ENCODE measurements around the gene ARHGEF25. TPM values are rescaled to one million over a fixed set of nuclear protein-coding genes. Genes with fewer than 3 reads are reported as not detected.
A peak's percentile ranks its signal among the peaks of the same experiment; 100 is the strongest.

The ARHGEF25 gene
- total and polyA plus RNA-seq, 2 of the 4 experiments (the other 2 are of a cell fraction), result 6.3 to 17.9 TPM

DNA sequence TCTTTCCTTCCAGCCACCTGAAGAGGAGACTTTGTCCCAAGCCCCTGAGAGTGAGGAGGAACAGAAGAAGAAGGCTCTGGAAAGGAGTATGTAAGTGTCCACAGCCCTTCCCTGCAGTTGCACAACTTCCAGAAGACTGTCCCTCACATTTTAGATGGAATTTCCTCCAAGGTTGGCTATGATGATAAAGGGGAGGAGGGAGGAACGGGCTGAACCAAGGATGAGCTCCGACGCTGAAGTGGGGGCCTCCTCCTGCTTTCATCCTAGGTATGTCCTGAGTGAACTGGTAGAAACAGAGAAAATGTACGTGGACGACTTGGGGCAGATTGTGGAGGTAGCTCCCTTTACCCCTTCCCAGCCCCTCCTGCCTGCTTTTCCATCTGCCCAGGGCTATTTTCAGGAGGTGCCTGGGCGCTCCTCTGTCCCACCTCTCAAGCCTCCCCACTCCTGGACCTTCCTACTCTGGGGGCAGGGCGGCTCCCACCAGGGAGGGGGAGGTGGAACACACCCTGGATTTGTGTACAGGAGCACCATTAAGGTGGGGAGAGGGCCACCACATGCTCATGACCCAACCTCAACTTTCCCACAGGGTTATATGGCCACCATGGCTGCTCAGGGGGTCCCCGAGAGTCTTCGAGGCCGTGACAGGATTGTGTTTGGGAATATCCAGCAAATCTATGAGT lies 2.3 kb downstream of the ARHGEF25 start:
- H4K8ac ChIP-seq (ENCODE audit: low read depth in 2 of 2, low read length in 2 of 2), result no peak overlapping the region
- ChIA-PET POLR2A (ENCODE audit: unreplicated experiment) (no interaction called here), CTCF (interaction anchor here (0.8 kb wide), 1 partner anchor 19 kb away, joined by 3 read pairs; the partner anchor contains the start of gene B4GALNT1)
- H3K14ac ChIP-seq (replicated peaks; ENCODE audit: low read depth, low read length), result no peak overlapping the region
- no peak overlapping the region for H2AK9ac ChIP-seq (replicated peaks; ENCODE audit: low read depth, low read length, poor library complexity)
- H3K27me3 ChIP-seq (ENCODE audit: control insufficient read depth, insufficient read depth, low read length), result no peaks in the 10 kb centered on the region; the same call in 1 of the 2 replicates
- BruUV-seq (replicated peaks), result no TSS peak
- H3K9me1 ChIP-seq (ENCODE audit: insufficient read depth, low read length), result peaks cover 11% of the 10 kb centered on the region; the same call in 1 of the 2 replicates
- no peak overlapping the region for H2BK15ac ChIP-seq (ENCODE audit: low read depth, low read length)
- H3K9me3 ChIP-seq (ENCODE audit: control insufficient read depth, insufficient read depth, low read length), result no peaks in the 10 kb centered on the region
- intact Hi-C loops (cut with micrococcal nuclease), result no loop called here
- peak overlapping the region; percentile 26 for H2AFZ ChIP-seq (replicated peaks; ENCODE audit: low read length, poor library complexity)
- H3K4me2 ChIP-seq (ENCODE audit: low read depth, low read length), result no peak overlapping the region
- H2BK20ac ChIP-seq (ENCODE audit: low read depth, low read length), result no peak overlapping the region
- H3K9ac ChIP-seq (ENCODE audit: low read depth, low read length), result no peak overlapping the region
- TF ChIP-seq RFX5 (IDR thresholded peaks at IDR 0.05; ENCODE audit: low read depth, low read length), result no peak
- TF ChIP-seq MAFK (IDR thresholded peaks at IDR 0.05; ENCODE audit: low read depth, low read length), result no peak
- TF ChIP-seq RAD21 (IDR thresholded peaks at IDR 0.05; ENCODE audit: low read length), result no peak
- no peak for TF ChIP-seq SMC3 (IDR thresholded peaks at IDR 0.05; ENCODE audit: low read depth, low read length)
- no peak for TF ChIP-seq MAZ (IDR thresholded peaks at IDR 0.05; ENCODE audit: borderline replicate concordance, low read depth, low read length)
- no peak for TF ChIP-seq NFE2L2 (IDR thresholded peaks at IDR 0.05; ENCODE audit: low read depth, low read length)
- TF ChIP-seq POLR2A (IDR thresholded peaks at IDR 0.05; ENCODE audit: low read depth, low read length), result no peak
- no peak for TF ChIP-seq CEBPB (IDR thresholded peaks at IDR 0.05; ENCODE audit: low read depth, low read length)
- no peak for TF ChIP-seq RCOR1 (IDR thresholded peaks at IDR 0.05; ENCODE audit: insufficient replicate concordance, low read length)
- no peak for TF ChIP-seq FOS (IDR thresholded peaks at IDR 0.05; ENCODE audit: low read depth, low read length)
- no peak for TF ChIP-seq MXI1 (IDR thresholded peaks at IDR 0.05; ENCODE audit: borderline replicate concordance, low read depth, low read length)
- TF ChIP-seq, protein P1, sequence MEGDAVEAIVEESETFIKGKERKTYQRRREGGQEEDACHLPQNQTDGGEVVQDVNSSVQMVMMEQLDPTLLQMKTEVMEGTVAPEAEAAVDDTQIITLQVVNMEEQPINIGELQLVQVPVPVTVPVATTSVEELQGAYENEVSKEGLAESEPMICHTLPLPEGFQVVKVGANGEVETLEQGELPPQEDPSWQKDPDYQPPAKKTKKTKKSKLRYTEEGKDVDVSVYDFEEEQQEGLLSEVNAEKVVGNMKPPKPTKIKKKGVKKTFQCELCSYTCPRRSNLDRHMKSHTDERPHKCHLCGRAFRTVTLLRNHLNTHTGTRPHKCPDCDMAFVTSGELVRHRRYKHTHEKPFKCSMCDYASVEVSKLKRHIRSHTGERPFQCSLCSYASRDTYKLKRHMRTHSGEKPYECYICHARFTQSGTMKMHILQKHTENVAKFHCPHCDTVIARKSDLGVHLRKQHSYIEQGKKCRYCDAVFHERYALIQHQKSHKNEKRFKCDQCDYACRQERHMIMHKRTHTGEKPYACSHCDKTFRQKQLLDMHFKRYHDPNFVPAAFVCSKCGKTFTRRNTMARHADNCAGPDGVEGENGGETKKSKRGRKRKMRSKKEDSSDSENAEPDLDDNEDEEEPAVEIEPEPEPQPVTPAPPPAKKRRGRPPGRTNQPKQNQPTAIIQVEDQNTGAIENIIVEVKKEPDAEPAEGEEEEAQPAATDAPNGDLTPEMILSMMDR (conservative IDR thresholded peaks at IDR 0.05; ENCODE audit: low read depth, low read length), result no peak
- TF ChIP-seq, protein P2, sequence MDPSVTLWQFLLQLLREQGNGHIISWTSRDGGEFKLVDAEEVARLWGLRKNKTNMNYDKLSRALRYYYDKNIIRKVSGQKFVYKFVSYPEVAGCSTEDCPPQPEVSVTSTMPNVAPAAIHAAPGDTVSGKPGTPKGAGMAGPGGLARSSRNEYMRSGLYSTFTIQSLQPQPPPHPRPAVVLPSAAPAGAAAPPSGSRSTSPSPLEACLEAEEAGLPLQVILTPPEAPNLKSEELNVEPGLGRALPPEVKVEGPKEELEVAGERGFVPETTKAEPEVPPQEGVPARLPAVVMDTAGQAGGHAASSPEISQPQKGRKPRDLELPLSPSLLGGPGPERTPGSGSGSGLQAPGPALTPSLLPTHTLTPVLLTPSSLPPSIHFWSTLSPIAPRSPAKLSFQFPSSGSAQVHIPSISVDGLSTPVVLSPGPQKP (IDR thresholded peaks at IDR 0.05; ENCODE audit: borderline replicate concordance, low read depth, low read length), result no peak
- TF ChIP-seq, protein P3, sequence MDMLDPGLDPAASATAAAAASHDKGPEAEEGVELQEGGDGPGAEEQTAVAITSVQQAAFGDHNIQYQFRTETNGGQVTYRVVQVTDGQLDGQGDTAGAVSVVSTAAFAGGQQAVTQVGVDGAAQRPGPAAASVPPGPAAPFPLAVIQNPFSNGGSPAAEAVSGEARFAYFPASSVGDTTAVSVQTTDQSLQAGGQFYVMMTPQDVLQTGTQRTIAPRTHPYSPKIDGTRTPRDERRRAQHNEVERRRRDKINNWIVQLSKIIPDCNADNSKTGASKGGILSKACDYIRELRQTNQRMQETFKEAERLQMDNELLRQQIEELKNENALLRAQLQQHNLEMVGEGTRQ (IDR thresholded peaks at IDR 0.05; ENCODE audit: low read depth, low read length), result no peak
- no peak for TF ChIP-seq CHD1 (IDR thresholded peaks at IDR 0.05; ENCODE audit: low read depth, low read length)
- H3K4me1 ChIP-seq (ENCODE audit: control insufficient read depth, insufficient read depth, low read length), result peaks cover 4% of the 10 kb centered on the region
- dilution Hi-C loops (cut with HindIII; ENCODE audit: low sequenced_read_pairs, unreplicated experiment), result no loop called here
- no peaks in the 10 kb centered on the region for H4K20me1 ChIP-seq (ENCODE audit: insufficient read depth, low read length)
- no peak overlapping the region for H3K23ac ChIP-seq (ENCODE audit: low read depth, low read length)
- H3K56ac ChIP-seq (ENCODE audit: extremely low read depth, insufficient read depth, low read length), result no peak overlapping the region
- no peak overlapping the region for H2BK5ac ChIP-seq (ENCODE audit: low read depth, low read length, poor library complexity, severe bottlenecking)
- H3K4ac ChIP-seq (ENCODE audit: low read depth, low read length), result no peak overlapping the region
- H3K18ac ChIP-seq (ENCODE audit: low read depth, low read length), result no peak overlapping the region
- H3K79me1 ChIP-seq (ENCODE audit: low read depth in 1 of 2, low read length in 2 of 2), result peaks cover 0 to 13% of the 10 kb centered on the region in 2 experiments; a peak in 2 of 4 replicates
- H3K27ac ChIP-seq (ENCODE audit: insufficient read depth, low read length), result no peak overlapping the region
- no peak overlapping the region for H4K5ac ChIP-seq (ENCODE audit: low read depth, low read length)
- DNase-seq, result no peak
- H2BK120ac ChIP-seq (ENCODE audit: low read depth, low read length), result no peak overlapping the region
- in situ Hi-C loops (cut with MboI; ENCODE audit: low sequenced_read_pairs), result no loop called here
- H4K91ac ChIP-seq (ENCODE audit: insufficient read depth, low read depth, low read length), result no peak overlapping the region
- H2AK5ac ChIP-seq (ENCODE audit: low read depth, low read length), result no peak overlapping the region
- no peak overlapping the region for H3K4me3 ChIP-seq (ENCODE audit: insufficient read depth, low read depth, low read length)
- ATAC-seq (ENCODE audit: low read depth), result no peak
- no CpG with 5 or more reads among the region's 10 CpGs for WGBS, 2 experiments (ENCODE audit: extremely low coverage in 2 of 2, insufficient read length in 1 of 2)
- H3K36me3 ChIP-seq (ENCODE audit: control insufficient read depth, insufficient read depth, low read length), result peaks cover 38% of the 10 kb centered on the region

Data from IMR-90 (cell line).